GM20431 (cell line): ENCODE measurements around the gene ROR2.

Experiments
- in situ Hi-C: fragments of 300-500 bp; cut with MseI, MboI; formaldehyde crosslinking; loops from one replicate; pipeline ENCODE4 v1.15.0; 2020; ENCODE audit warnings: low sequenced_read_pairs; ENCODE audit not compliant: unreplicated experiment

The ROR2 gene

DNA sequence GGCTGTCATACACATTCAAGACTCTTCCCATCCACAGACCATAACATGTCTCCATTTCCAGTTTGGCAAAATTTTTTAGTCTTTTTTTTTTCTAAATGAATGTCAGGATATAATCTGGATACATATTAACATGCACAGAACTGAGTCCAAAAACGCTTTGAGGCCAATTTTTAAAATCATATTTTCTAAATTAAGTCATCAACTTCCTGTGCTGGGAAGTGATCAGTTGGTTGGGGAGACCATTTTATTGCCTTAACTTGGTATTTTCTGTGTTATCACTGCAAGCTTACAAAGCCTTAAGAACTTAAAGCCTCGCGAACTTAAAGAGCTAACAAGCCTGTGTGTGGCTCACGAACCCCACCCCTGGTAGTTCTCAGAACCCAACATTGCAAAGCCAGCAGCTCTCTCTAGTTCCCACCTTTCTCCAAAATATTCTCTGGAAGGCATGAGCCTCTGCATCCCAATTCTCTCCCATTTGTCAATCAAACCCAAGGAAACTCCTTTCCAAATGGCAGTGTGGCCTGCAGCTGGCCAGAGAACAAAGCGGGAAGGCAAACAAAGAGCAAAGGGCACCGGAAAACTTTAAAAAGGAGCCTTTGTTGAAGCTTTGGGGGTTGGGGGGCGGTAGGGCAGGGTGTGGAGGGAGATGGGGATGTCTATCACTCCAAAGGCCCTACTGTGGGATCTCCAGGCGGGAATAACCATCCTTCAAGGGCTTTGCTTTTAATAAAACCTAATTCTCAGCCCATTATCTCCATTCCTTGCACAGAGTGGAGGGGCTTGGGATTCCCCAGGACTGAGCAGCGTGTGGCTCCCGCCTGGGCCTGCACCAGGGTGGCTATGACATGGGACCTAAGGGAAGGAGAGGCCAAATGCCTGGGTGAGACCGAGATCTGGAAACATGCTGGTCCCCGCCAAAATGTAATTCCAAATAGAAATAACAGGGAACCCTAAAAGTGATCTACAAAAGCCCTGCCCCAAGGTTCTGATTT is 65.0 kb downstream of the ROR2 start:
- in situ Hi-C loops, result no loop called here

DNA sequence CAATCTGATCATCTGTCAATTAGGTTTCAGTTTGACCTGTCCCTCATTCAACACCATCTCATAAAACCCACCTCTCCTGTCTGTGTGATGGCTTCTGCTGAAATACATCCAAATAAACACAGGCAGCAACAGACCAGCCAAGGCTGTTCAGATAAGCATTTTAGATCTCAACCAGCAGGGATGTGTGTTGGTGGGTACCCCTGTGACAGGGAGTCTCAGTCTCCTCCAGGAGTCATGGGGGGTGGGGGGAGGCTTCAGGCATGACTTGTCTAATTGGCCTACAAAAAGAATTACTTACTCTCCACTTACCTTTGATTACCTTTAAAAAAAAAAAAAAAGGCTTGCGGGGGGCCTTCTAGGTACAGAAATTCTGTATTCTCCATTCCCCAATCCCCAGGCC is 65.9 kb downstream of the ROR2 start:
- in situ Hi-C loops, result no loop called here

- in situ Hi-C loops, result no loop called here
Measured at GRCh38 chr9:91883503-91883902, 66.5 kb downstream of the ROR2 start.

- in situ Hi-C loops, result no loop called here
Measured at GRCh38 chr9:91882627-91883026, 67.4 kb downstream of the ROR2 start.

GRCh38 chr9:91880378-91880972 is 69.6 kb downstream of the ROR2 start:
- in situ Hi-C loops, result no loop called here

DNA sequence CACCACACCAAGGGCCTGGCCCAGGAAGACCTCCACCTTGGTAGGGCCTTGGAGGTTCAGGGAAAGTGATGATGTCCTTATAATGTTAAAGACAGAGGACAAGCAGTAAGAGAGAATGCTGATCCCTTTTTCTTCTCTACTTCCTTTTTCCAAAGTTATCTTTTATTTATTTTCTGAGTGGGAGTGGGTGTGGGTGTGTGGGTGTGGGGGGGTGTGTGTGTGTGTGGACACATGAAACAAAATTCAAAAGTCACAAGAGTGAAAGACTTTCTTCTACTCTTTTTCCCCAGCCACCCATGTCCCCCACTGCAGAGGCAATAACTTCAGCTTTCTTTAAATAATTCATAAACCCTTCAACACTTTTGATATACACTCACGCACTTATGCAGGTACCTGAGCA is 70.8 kb downstream of the ROR2 start:
- in situ Hi-C loops, result no loop called here

GRCh38 chr9:91873637-91874051 is 76.4 kb downstream of the ROR2 start:
- in situ Hi-C loops, result no loop called here

DNA sequence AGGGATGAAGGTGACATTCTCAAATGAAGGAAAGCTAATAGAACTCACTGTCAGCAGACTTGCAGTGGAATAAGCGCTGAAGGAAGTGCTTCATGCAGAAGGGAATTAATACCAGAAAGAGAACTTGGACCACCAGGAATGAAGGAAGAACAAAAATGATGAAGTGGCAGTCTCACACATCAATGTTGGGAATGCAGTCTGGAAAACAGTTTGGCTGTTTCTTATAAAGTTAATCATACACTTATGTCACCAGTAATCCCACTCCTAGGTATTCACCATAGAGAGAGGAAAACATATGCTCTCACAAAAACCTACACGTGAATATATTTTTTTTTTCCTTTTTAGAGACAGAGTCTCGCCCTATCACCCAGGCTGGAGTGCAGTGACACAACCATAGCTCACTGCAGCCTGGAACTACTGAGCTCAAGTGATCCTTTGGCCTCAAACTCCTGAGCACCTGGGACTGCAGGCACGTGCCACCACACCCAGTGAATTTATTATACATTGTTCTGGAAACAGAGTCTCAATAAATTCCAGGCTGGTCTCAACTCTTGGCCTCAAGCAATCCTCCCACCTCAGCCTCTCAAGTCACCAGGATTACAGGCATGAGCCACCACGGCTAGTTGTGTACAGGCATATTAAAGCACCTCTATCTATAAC is 81.2 kb downstream of the ROR2 start:
- in situ Hi-C loops, result no loop called here

GRCh38 chr9:91867740-91868139 is 82.3 kb downstream of the ROR2 start:
- in situ Hi-C loops, result no loop called here

DNA sequence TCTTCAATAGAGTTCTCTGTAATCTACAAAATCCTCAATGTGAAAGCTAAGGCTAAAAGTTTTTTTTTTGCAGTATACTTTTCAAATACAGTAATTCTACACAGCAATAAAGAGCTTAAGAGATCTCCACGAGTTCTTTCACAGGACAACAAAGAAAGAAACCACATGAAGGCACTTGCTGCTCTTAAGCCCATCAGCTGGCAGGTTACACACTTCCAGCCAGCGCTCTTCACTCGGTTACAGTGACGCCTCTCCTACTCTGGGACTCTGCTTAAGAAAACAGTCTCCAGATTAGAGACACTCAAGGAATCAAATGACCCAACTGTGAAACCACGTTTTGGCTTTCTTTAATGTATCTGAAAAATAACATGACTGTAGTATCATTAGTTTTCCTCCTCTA is 85.0 kb downstream of the ROR2 start:
- in situ Hi-C loops, result no loop called here

DNA sequence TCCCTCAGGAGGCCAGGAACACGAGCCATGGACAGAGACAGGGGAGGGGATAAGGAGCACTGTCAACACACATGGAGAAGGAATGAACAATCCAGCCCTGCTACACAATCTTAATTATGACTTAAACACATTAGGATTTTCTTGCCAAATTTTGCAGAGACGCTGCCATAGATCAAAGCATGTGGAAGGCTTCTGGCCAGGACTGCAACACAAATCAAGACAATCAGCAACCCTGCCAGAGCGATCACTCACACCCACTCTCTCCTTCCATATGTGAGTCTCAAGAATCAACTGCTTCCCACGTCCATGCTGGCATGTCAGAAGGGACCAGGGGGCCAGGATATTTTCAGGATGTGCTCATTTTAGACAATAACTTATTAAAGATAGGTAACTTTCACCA is 85.6 kb downstream of the ROR2 start:
- in situ Hi-C loops, result no loop called here

GRCh38 chr9:91863469-91863868 is 86.6 kb downstream of the ROR2 start:
- in situ Hi-C loops, result no loop called here

- in situ Hi-C loops, result no loop called here
Measured at GRCh38 chr9:91858213-91859030, 91.6 kb downstream of the ROR2 start.

- in situ Hi-C loops, result no loop called here
Measured at GRCh38 chr9:91857291-91858212, 92.5 kb downstream of the ROR2 start.

DNA sequence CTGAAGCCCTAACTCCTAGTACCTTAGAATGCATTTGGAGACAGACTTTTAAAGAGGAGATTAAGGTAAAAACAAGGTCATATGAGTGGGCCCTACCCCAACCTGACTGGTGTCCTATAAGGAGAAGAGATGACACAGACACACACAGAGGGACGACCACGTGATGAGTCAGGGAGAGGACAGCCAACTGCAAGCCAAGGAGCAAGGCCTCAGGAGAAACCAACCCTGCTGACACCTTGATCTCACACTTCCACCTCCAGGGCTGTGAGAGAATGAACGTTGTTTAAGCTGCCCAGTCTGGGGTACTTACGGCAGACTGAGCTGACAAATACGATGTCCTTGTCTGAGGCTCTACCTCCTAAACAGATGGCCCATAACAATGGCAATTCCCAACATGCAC is 93.6 kb downstream of the ROR2 start:
- in situ Hi-C loops, result no loop called here

DNA sequence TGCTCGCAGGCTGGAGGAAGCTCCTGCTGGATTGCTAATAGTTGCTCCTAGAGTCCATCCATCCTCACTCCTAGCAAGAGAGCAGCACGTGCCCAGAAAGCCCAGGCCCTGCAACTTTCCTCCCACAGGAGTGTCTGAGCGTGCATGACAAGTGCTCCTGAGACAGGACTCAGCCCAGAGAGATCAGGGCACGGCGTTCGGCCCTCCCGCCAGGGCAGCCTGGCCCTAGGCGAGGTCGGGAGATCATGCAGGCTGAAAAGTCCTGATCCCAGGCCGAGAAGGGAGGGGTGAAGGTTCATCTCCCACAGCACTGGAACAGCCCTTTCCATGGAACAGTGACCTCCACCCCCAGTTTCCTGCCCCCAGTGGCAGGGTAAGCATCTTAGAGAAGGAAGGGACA is 94.8 kb downstream of the ROR2 start:
- in situ Hi-C loops, result no loop called here

- in situ Hi-C loops, result no loop called here
Measured at GRCh38 chr9:91852801-91853347, 97.2 kb downstream of the ROR2 start.

GRCh38 chr9:91849694-91850093 is 100.3 kb downstream of the ROR2 start:
- in situ Hi-C loops, result no loop called here

GRCh38 chr9:91848146-91848545 is 101.9 kb downstream of the ROR2 start:
- in situ Hi-C loops, result no loop called here
